Breast epithelium (tissue), 3 donors: ENCODE data around the gene RELB.

Experiments
- CTCF ChIP-seq, 3 donors: fragments of 450-650 bp; IDR thresholded peaks; one replicate each; pipeline ENCODE4 v1.5.1; 2016 to 2017; ENCODE audit warnings: antibody characterized with exemption in 3 of 3, mild to moderate bottlenecking in 3 of 3, moderate library complexity in 3 of 3
- POLR2A ChIP-seq: fragments of 450-650 bp; IDR thresholded peaks from one replicate; pipeline ENCODE4 v1.6.1; 2016; ENCODE audit warnings: antibody characterized with exemption, mild to moderate bottlenecking, moderate library complexity

GRCh38 chr19:45075301-45076028 is 74.2 kb downstream of the RELB start:
- TF ChIP-seq CTCF (IDR thresholded peaks at IDR 0.05) = no peak
- TF ChIP-seq POLR2A = no peak
